Ascending aorta (tissue), 2 donors: ENCODE data around the gene GANAB. TPM values are rescaled to one million over a fixed set of nuclear protein-coding genes. Genes with fewer than 3 reads are reported as not detected.

Experiments
- DNase-seq, 2 donors: peaks; one replicate each; pipeline ENCODE4 v3.0.0-alpha.2; 2019; ENCODE audit warnings: low spot score in 2 of 2
- H3K27ac ChIP-seq, 2 donors: fragments of 200-600 bp; sonication (generic); one replicate each; pipeline ENCODE4 v1.5.1; 2016 to 2017; ENCODE audit warnings: mild to moderate bottlenecking in 1 of 2
- H3K27me3 ChIP-seq: fragments of 200-600 bp; sonication (generic); one replicate; pipeline ENCODE4 v1.5.1; 2017
- H3K36me3 ChIP-seq, 2 donors: fragments of 200-600 bp; sonication (generic); one replicate each; pipeline ENCODE4 v1.5.1; 2016
- H3K4me1 ChIP-seq, 2 donors: fragments of 200-600 bp; sonication (generic); one replicate each; pipeline ENCODE4 v1.5.1; 2016 to 2017; ENCODE audit warnings: mild to moderate bottlenecking in 1 of 2
- H3K4me3 ChIP-seq, 2 donors: fragments of 200-600 bp; sonication (generic); one replicate each; pipeline ENCODE4 v1.5.1; 2016 to 2017; ENCODE audit warnings: mild to moderate bottlenecking in 1 of 2
- H3K9me3 ChIP-seq, 2 donors: fragments of 200-600 bp; sonication (generic); one replicate each; pipeline ENCODE4 v1.5.1; 2016
- CTCF ChIP-seq, 3 experiments: fragments of 200-600 bp in 2 of 3; fragments of 450-650 bp in 1 of 3; sonication (generic) in 2 of 3; IDR thresholded peaks; one replicate each; pipeline ENCODE4 v1.5.1; 2016 to 2019; ENCODE audit warnings: antibody characterized with exemption in 3 of 3, mild to moderate bottlenecking in 1 of 3, moderate library complexity in 1 of 3
- intact Hi-C: fragments of 100-400 bp; cut with DNase I; formaldehyde crosslinking; loops from one replicate; pipeline ENCODE4 v1.15.1; 2023
- total RNA-seq: library from RNA; depleted of rRNA; stranded (reverse); fragments of >200 nt; gene quantifications from one replicate; pipeline ENCODE4 v1.1.0, GENCODE V29; 2016

The GANAB gene
- total RNA-seq, 1 donor from 2014 or later, result 326 TPM

DNA sequence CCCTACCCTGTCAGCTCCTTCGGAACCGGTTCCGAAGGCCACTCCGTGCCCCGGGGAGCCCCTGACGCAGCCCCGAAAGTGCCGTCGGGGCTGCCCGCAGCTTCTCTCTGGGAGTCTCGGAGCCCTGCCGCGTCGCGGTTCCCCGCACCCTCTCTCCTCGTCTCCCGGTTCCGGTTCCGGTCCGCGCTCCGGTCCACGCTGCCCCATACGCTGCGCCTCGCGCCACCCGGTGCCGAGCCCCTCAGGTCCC, 45.4 kb downstream of the GANAB start:
- H3K27me3 ChIP-seq, result no peaks in the 10 kb centered on the region
- no peak for TF ChIP-seq CTCF (IDR thresholded peaks at IDR 0.05)
- no peaks in the 10 kb centered on the region for H3K9me3 ChIP-seq
- intact Hi-C loops, result loop anchor here (5.0 kb wide), 2 partner anchors 46 to 76 kb away; partner anchors contain the start of genes GANAB and UBXN1
- H3K27ac ChIP-seq, result peak overlapping the region; percentile 96 to 97
- peaks cover 8 to 20% of the 10 kb centered on the region in 2 donors for H3K4me1 ChIP-seq
- DNase-seq, result peak in 1 of 2 donors; percentile 79
- H3K4me3 ChIP-seq, result peak overlapping the region; percentile 87 to 98
- peaks cover 30 to 41% of the 10 kb centered on the region in 2 donors for H3K36me3 ChIP-seq

- TF ChIP-seq CTCF (IDR thresholded peaks at IDR 0.05), result no peak
- intact Hi-C loops, result loop anchor here (5.0 kb wide), 2 partner anchors 47 to 77 kb away; partner anchors contain the start of genes GANAB and UBXN1
- Histone ChIP-seq H3K27me3 (no peaks in the 10 kb centered on the region), H3K4me1 (peaks cover 8 to 20% of the 10 kb centered on the region in 2 donors), H3K27ac (peak overlapping the region; percentile 96 to 97), H3K36me3 (peaks cover 30 to 41% of the 10 kb centered on the region in 2 donors), H3K9me3 (no peaks in the 10 kb centered on the region), H3K4me3 (peak overlapping the region; percentile 87 to 98)
- no peak for DNase-seq
These were observed 45.9 kb downstream of the GANAB start for GRCh38 chr11:62600367-62601121.

- no peaks in the 10 kb centered on the region for H3K27me3 ChIP-seq
- H3K4me1 ChIP-seq, result peaks cover 8 to 20% of the 10 kb centered on the region in 2 donors
- no peak for TF ChIP-seq CTCF (IDR thresholded peaks at IDR 0.05)
- peak overlapping the region; percentile 96 to 97 for H3K27ac ChIP-seq
- no peak for DNase-seq
- peak overlapping the region; percentile 87 to 98 for H3K4me3 ChIP-seq
- H3K9me3 ChIP-seq, result no peaks in the 10 kb centered on the region
- H3K36me3 ChIP-seq, result peaks cover 36 to 44% of the 10 kb centered on the region in 2 donors
- intact Hi-C loops, result loop anchor here (1.0 to 5.0 kb wide), 4 partner anchors 9 to 77 kb away; partner anchors contain the start of genes B3GAT3, GANAB, TUT1 and UBXN1
These were observed 46.5 kb downstream of the GANAB start for GRCh38 chr11:62599901-62600300.

- Histone ChIP-seq H3K9me3 (no peaks in the 10 kb centered on the region), H3K36me3 (peaks cover 43 to 50% of the 10 kb centered on the region in 2 donors), H3K4me1 (peaks cover 8 to 20% of the 10 kb centered on the region in 2 donors), H3K27me3 (no peaks in the 10 kb centered on the region), H3K4me3 (peak overlapping the region; percentile 87 to 98), H3K27ac (peak overlapping the region; percentile 96 to 97)
- intact Hi-C loops, result loop anchor here (1.0 to 2.0 kb wide), 2 partner anchors 8 to 22 kb away; partner anchors contain the start of genes B3GAT3 and TUT1
- no peak for TF ChIP-seq CTCF (IDR thresholded peaks at IDR 0.05)
- peak; percentile 95 to 98 for DNase-seq
These were observed 47.2 kb downstream of the GANAB start for GRCh38 chr11:62599069-62599696.

DNA sequence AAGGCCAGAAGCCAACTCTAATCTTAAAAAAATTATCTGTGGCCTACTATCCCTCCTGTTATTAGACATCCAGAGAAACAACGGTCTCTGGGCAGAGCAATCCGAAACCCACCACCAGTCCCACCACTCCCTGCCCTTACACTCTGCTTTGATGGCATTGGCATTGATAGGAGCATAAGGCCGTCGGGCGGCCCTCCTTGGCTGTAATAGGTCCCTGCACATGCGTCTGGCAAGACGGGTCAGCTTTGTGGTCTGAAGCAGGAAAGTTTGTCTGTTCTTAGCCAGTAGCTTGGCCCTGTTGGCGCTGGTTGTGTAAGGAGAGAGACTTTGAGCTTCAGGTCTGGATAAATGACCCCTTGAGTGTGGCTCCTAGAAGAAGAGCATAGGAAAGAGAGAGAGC, 51.3 kb downstream of the GANAB start:
- H3K27me3 ChIP-seq, result no peaks in the 10 kb centered on the region
- no peak for DNase-seq
- H3K4me1 ChIP-seq, result peaks cover 17 to 23% of the 10 kb centered on the region in 2 donors
- no peak for TF ChIP-seq CTCF (IDR thresholded peaks at IDR 0.05)
- no peaks in the 10 kb centered on the region for H3K9me3 ChIP-seq
- peaks cover 50 to 52% of the 10 kb centered on the region in 2 donors for H3K36me3 ChIP-seq
- intact Hi-C loops, result no loop called here
- H3K4me3 ChIP-seq, result no peak overlapping the region
- H3K27ac ChIP-seq, result no peak overlapping the region
